Esophagus squamous epithelium (tissue), 5 donors: ENCODE measurements around the gene AVP. TPM values are rescaled to one million over a fixed set of nuclear protein-coding genes. Genes with fewer than 3 reads are reported as not detected.
"Not testable (repeated sequence)": the region's sequence is repeated elsewhere in the genome, so short reads cannot be mapped to it uniquely, and the experiment has no call there.

Experiments used
- DNase-seq: peaks from one replicate; lab custom pipeline; 2025; lab: John Stamatoyannopoulos, UW
- H3K27ac ChIP-seq, 4 donors: fragments of 200-600 bp; sonication (generic); one replicate each; pipeline ENCODE4 v1.5.1; 2016 to 2019; ENCODE audit warnings: mild to moderate bottlenecking in 1 of 4
- H3K27me3 ChIP-seq, 4 donors: fragments of 200-600 bp; sonication (generic); 1 replicate in 3 of 4; 2 replicates in 1 of 4; pipeline versions ENCODE4 v1.5.1 to v1.6.0; 2017 to 2021; ENCODE audit warnings: antibody characterized with exemption in 1 of 4
- H3K36me3 ChIP-seq, 3 donors: fragments of 200-600 bp; sonication (generic); one replicate each; pipeline ENCODE4 v1.5.1; 2016 to 2019
- H3K4me1 ChIP-seq, 3 donors: fragments of 200-600 bp; sonication (generic); one replicate each; pipeline ENCODE4 v1.5.1; 2017 to 2019
- H3K4me3 ChIP-seq, 4 donors: fragments of 200-600 bp; sonication (generic); 1 replicate in 3 of 4; 2 replicates in 1 of 4; pipeline ENCODE4 v1.5.1; 2016 to 2019; ENCODE audit warnings: mild to moderate bottlenecking in 2 of 4, moderate library complexity in 1 of 4
- H3K9me3 ChIP-seq, 3 donors: fragments of 200-600 bp; sonication (generic); one replicate each; pipeline ENCODE4 v1.5.1; 2016 to 2019
- CTCF ChIP-seq, 6 experiments: fragments of 450-650 bp in 4 of 6; fragments of 200-600 bp in 2 of 6; sonication (generic) in 2 of 6; IDR thresholded peaks; one replicate each; pipeline ENCODE4 v1.5.1; 2016 to 2019; ENCODE audit warnings: antibody characterized with exemption in 6 of 6, mild to moderate bottlenecking in 4 of 6, moderate library complexity in 4 of 6
- POLR2A ChIP-seq, 4 donors: fragments of 450-650 bp; IDR thresholded peaks; one replicate each; pipeline ENCODE4 v1.6.1; 2017; ENCODE audit warnings: antibody characterized with exemption in 4 of 4, mild to moderate bottlenecking in 4 of 4, moderate library complexity in 3 of 4
- WGBS, 2 donors: methylation state at CpG; one replicate each; pipeline ENCODE4 v1.1.5; 2018; 5-methylcytosine and 5-hydroxymethylcytosine counted together
- intact Hi-C: fragments of 100-400 bp; cut with DNase I; formaldehyde crosslinking; loops from one replicate; pipeline ENCODE4 v1.15.0; 2022
- total RNA-seq, 4 donors: library from RNA; depleted of rRNA; stranded (reverse); fragments of >200 nt; gene quantifications; one replicate each; pipeline ENCODE4 v1.1.0, GENCODE V29; 2016
- donor health status: DM: yes; HTN: yes; CAD: no.

AVP gene
- total RNA-seq, 4 donors from 2014 or later: not detected

DNA sequence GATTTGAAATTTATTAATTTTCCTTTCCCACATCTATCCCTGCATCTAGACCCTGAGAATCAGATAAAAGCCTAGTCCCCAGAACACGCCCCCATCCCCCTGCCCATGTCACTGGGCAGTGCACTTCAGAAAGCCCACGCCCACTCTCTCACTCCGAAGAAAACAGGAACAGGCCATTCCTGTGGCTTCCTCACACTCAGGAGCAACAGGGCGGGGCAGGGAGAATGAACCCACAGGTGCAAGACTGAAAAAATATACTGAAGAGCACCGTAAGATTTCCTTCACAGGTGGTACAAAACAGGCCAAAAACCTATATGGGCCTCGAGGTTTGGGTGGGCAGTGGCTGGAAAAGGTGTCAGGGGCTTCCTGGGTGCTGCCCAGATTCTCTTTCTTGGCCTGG lies 9.7 kb downstream of the AVP start:
- no peaks in the 10 kb centered on the region for H3K36me3 ChIP-seq
- TF ChIP-seq POLR2A (IDR thresholded peaks at IDR 0.05) (no peak), CTCF (IDR thresholded peaks at IDR 0.05) (no peak)
- no peak overlapping the region for H3K4me3 ChIP-seq
- 19 to 30% methylated on average over 2 to 5 of the region's 6 CpGs for WGBS, 2 donors
- no peak overlapping the region for H3K27ac ChIP-seq
- H3K4me1 ChIP-seq: peaks cover 12 to 17% (median 15%) of the 10 kb centered on the region in 3 donors
- no peak for DNase-seq
- intact Hi-C loops: no loop called here
- H3K9me3 ChIP-seq: no peaks in the 10 kb centered on the region
- H3K27me3 ChIP-seq: peaks cover 0 to 55% (median 0%) of the 10 kb centered on the region in 4 donors

DNA sequence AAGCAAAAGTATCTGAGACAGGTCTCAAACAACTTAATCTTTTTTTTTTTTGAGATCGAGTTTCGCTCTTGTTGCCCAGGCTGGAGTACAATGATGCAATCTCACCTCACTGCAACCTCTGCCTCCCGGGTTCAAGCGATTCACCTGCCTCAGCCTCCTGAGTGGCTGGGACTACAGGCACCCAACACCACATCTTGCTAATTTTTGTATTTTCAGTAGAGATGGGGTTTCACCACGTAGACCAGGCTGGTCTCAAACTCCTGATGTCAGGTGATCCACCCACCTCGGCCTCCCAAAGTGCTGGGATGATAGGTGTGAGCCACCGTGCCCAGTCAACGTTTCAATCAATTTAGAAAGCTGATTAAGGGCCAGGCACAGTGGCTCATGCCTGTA lies 11.3 kb downstream of the AVP start:
- H3K9me3 ChIP-seq, H3K36me3 ChIP-seq, H3K27ac ChIP-seq, intact Hi-C loops, DNase-seq, H3K4me3 ChIP-seq: not testable (repeated sequence)
- Histone ChIP-seq H3K27me3 (peaks cover 0 to 49% (median 0%) of the 10 kb centered on the region in 4 donors), H3K4me1 (peaks cover 12 to 17% (median 15%) of the 10 kb centered on the region in 3 donors)
- WGBS, 2 donors: 80 to 93% methylated on average over 7 of the region's 8 CpGs

DNA sequence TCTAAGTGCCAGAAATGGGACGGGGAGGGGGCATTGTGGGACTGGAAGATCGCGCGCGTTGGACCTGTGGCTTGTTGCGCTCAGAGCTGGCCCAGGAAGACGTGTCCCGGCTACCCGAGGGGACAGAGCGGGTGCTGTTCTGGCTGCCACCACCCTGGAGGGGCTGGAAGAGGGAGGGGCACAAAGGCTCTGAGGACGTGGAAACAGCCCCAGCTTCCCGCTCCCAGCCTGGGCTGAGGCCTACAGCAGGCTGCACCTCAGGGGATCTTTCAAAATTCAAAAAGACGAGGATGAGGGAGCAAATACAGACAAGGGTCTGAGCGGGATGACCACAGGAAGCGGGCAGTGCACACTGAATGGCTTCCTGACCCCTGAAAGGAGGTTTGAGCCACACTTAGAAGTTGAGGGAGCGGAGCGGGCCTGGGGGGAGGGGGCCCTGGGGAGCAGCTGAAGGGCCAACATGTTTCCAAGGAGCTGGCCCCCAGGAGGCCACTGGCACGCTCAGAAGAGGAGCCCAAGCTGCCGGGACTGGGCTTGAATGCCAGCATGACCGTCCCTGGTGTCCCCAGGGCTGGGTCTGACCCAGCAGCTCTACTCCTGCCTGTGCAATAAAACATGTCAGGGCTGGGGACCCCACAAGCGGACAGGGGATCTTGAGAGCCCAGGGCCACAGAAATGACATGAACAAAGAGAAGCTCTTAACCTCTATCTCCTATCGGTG lies 11.8 kb downstream of the AVP start:
- TF ChIP-seq POLR2A (IDR thresholded peaks at IDR 0.05) (no peak), CTCF (IDR thresholded peaks at IDR 0.05) (no peak)
- DNase-seq: no peak
- 82 to 95% methylated on average over 10 to 14 of the region's 22 CpGs for WGBS, 2 donors
- no peaks in the 10 kb centered on the region for H3K36me3 ChIP-seq
- H3K27ac ChIP-seq: no peak overlapping the region
- H3K27me3 ChIP-seq: peaks cover 0 to 44% (median 0%) of the 10 kb centered on the region in 4 donors
- peaks cover 12 to 17% (median 15%) of the 10 kb centered on the region in 3 donors for H3K4me1 ChIP-seq
- intact Hi-C loops: no loop called here
- H3K4me3 ChIP-seq: peak overlapping the region in 3 of 4 donors; percentile 37 to 68 (median 56)
- H3K9me3 ChIP-seq: no peaks in the 10 kb centered on the region

GRCh38 chr20:3071610-3072529 lies 12.7 kb downstream of the AVP start, which contains the start of gene OXT:
OXT (plus strand) TSS chr20:3071620; CDS start chr20:3071656, 36 bp downstream.
- Histone ChIP-seq H3K27me3 (peaks cover 0 to 39% (median 0%) of the 10 kb centered on the region in 4 donors), H3K4me3 (peak within 1 kb of the TSS; percentile 37 to 68 (median 48)), H3K9me3 (no peaks in the 10 kb centered on the region), H3K36me3 (no peaks in the 10 kb centered on the region), H3K4me1 (peaks cover 12 to 17% (median 15%) of the 10 kb centered on the region in 3 donors), H3K27ac (peak within 1 kb of the TSS in 2 of 4 donors; percentile 9 to 42)
- intact Hi-C loops: no loop called here
- TF ChIP-seq CTCF (IDR thresholded peaks at IDR 0.05) (no peak), POLR2A (IDR thresholded peaks at IDR 0.05) (no peak)
- no peak for DNase-seq
- WGBS, 2 donors: 5 to 53% methylated on average over 8 of the region's 95 CpGs

- no peaks in the 10 kb centered on the region for H3K36me3 ChIP-seq
- peaks cover 0 to 33% (median 0%) of the 10 kb centered on the region in 4 donors for H3K27me3 ChIP-seq
- intact Hi-C loops: no loop called here
- WGBS, 2 donors: 52 to 100% methylated on average over 2 to 3 of the region's 16 CpGs
- peaks cover 12 to 17% (median 15%) of the 10 kb centered on the region in 3 donors for H3K4me1 ChIP-seq
- H3K9me3 ChIP-seq: no peaks in the 10 kb centered on the region
- no peak for TF ChIP-seq POLR2A (IDR thresholded peaks at IDR 0.05)
- TF ChIP-seq CTCF (IDR thresholded peaks at IDR 0.05): no peak
- no peak for DNase-seq
- no peak overlapping the region for H3K27ac ChIP-seq
- peak overlapping the region; percentile 37 to 68 (median 48) for H3K4me3 ChIP-seq
These were observed 13.3 kb downstream of the AVP start for GRCh38 chr20:3071266-3071609.
